Natural killer cell (primary cell): Measurements from ENCODE around the gene IL4R. TPM values are rescaled to one million over a fixed set of nuclear protein-coding genes. Genes with fewer than 3 reads are reported as not detected.

Source experiments
- ATAC-seq, 3 donors: fragments of 150-1000 bp in 2 of 3; fragments of 200-7000 bp in 1 of 3; cut with Tn5 transposase; 1 replicate in 1 of 3; 2 replicates in 2 of 3; pipeline ENCODE4 v1.10.0; 2021; ENCODE audit warnings: mild to moderate bottlenecking in 2 of 3, moderate library complexity in 2 of 3
- DNase-seq, 2 donors: peaks; one replicate each; pipeline versions ENCODE4 v3.0.0 to v3.0.0-alpha.2; 2013 to 2021; ENCODE audit warnings: mixed read lengths in 1 of 2
- H3K27ac ChIP-seq: one replicate; pipeline ENCODE4 v1.5.1; 2013; ENCODE audit warnings: mild to moderate bottlenecking, low read length
- H3K27me3 ChIP-seq: one replicate; pipeline ENCODE4 v1.6.1; 2013; ENCODE audit warnings: low read length; ENCODE audit not compliant: control insufficient read depth, insufficient read depth
- H3K36me3 ChIP-seq: one replicate; pipeline ENCODE4 v1.6.1; 2013; ENCODE audit warnings: low read length; ENCODE audit not compliant: control insufficient read depth, insufficient read depth
- H3K4me1 ChIP-seq: one replicate; pipeline ENCODE4 v1.6.1; 2013; ENCODE audit warnings: low read length; ENCODE audit not compliant: control insufficient read depth, insufficient read depth
- H3K4me3 ChIP-seq: one replicate; pipeline ENCODE4 v1.5.1; 2013; ENCODE audit warnings: low read length
- H3K9me3 ChIP-seq: one replicate; pipeline ENCODE4 v1.6.1; 2013; ENCODE audit warnings: low read length; ENCODE audit not compliant: control insufficient read depth, insufficient read depth
- H3K27ac Mint-ChIP-seq, 2 donors: one replicate each; pipeline ENCODE4 v1.8.0; 2022; ENCODE audit warnings: mild to moderate bottlenecking in 2 of 2, mixed read lengths in 2 of 2, moderate library complexity in 1 of 2
- H3K27me3 Mint-ChIP-seq, 2 donors: one replicate each; pipeline ENCODE4 v1.8.0; 2022; ENCODE audit warnings: low read depth in 2 of 2, mixed read lengths in 2 of 2
- H3K36me3 Mint-ChIP-seq: one replicate; pipeline ENCODE4 v1.8.0; 2022; ENCODE audit warnings: mixed read lengths
- H3K4me1 Mint-ChIP-seq, 2 donors: one replicate each; pipeline ENCODE4 v1.8.0; 2022; ENCODE audit warnings: mixed read lengths in 2 of 2
- H3K4me3 Mint-ChIP-seq: one replicate; pipeline ENCODE4 v1.8.0; 2022; ENCODE audit warnings: mild to moderate bottlenecking, moderate library complexity, mixed read lengths
- H3K9me3 Mint-ChIP-seq, 2 donors: one replicate each; pipeline ENCODE4 v1.8.0; 2022; ENCODE audit warnings: mixed read lengths in 2 of 2
- CTCF ChIP-seq: fragments of 200-600 bp; IDR thresholded peaks from one replicate; pipeline ENCODE4 v1.8.0; 2022; ENCODE audit warnings: antibody characterized with exemption
- WGBS: methylation state at CpG from one replicate; pipeline ENCODE4 v1.1.7; 2013; ENCODE audit warnings: missing lambda C conversion rate; ENCODE audit not compliant: insufficient coverage; 5-methylcytosine and 5-hydroxymethylcytosine counted together
- intact Hi-C: fragments of 100-400 bp; cut with micrococcal nuclease; formaldehyde crosslinking; loops from one replicate; pipeline ENCODE4 v1.14.2; 2022
- total RNA-seq, 4 donors: library from RNA; stranded (reverse); fragments of 120-200 nt in 1 of 4; gene quantifications; one replicate each; pipeline versions ENCODE4 v1.2.3 to v1.2.4, GENCODE V29; 2013 to 2022

The IL4R gene
- total RNA-seq, 3 donors from 2014 or later (not counting 1 experiment from before 2014, with no cell fraction given), result 70.2 to 87.2 (median 86.0) TPM

GRCh38 chr16:27324851-27325301, 11.1 kb downstream of the IL4R start:
- Histone ChIP-seq H3K4me1 (peaks cover 39% of the 10 kb centered on the region), H3K9me3 (no peaks in the 10 kb centered on the region), H3K27ac (no peak overlapping the region), H3K4me3 (no peak overlapping the region), H3K27me3 (no peaks in the 10 kb centered on the region), H3K36me3 (peaks cover 2% of the 10 kb centered on the region)
- H3K9me3 Mint-ChIP-seq, result no peaks in the 10 kb centered on the region
- no peak for ATAC-seq
- DNase-seq, result no peak
- peak overlapping the region in 1 of 2 donors; percentile 6 for H3K27ac Mint-ChIP-seq
- H3K36me3 Mint-ChIP-seq, result no peaks in the 10 kb centered on the region
- TF ChIP-seq CTCF, result no peak
- WGBS, result 88% methylated on average over 10 of the region's 12 CpGs
- peaks cover 43 to 61% of the 10 kb centered on the region in 2 donors for H3K4me1 Mint-ChIP-seq
- intact Hi-C loops, result no loop called here
- no peaks in the 10 kb centered on the region for H3K27me3 Mint-ChIP-seq
- H3K4me3 Mint-ChIP-seq, result no peak overlapping the region

GRCh38 chr16:27325736-27326135, 12.0 kb downstream of the IL4R start:
- Histone ChIP-seq H3K27ac (no peak overlapping the region), H3K4me3 (no peak overlapping the region), H3K4me1 (peaks cover 34% of the 10 kb centered on the region), H3K9me3 (no peaks in the 10 kb centered on the region), H3K36me3 (peaks cover 4% of the 10 kb centered on the region), H3K27me3 (no peaks in the 10 kb centered on the region)
- no peaks in the 10 kb centered on the region for H3K27me3 Mint-ChIP-seq
- DNase-seq (no peak), ATAC-seq (no peak)
- intact Hi-C loops, result no loop called here
- H3K27ac Mint-ChIP-seq, result peak overlapping the region in 1 of 2 donors; percentile 69
- H3K36me3 Mint-ChIP-seq, result no peaks in the 10 kb centered on the region
- WGBS, result 98% methylated on average over 8 of the region's 8 CpGs
- H3K4me3 Mint-ChIP-seq, result no peak overlapping the region
- no peaks in the 10 kb centered on the region for H3K9me3 Mint-ChIP-seq
- TF ChIP-seq CTCF, result no peak
- peaks cover 43 to 61% of the 10 kb centered on the region in 2 donors for H3K4me1 Mint-ChIP-seq

GRCh38 chr16:27326251-27326650, 12.5 kb downstream of the IL4R start:
- no peaks in the 10 kb centered on the region for H3K36me3 Mint-ChIP-seq
- DNase-seq (no peak), ATAC-seq (peak in 1 of 3 donors; percentile 4)
- Histone ChIP-seq H3K27me3 (no peaks in the 10 kb centered on the region), H3K9me3 (no peaks in the 10 kb centered on the region), H3K36me3 (peaks cover 8% of the 10 kb centered on the region), H3K4me1 (peaks cover 34% of the 10 kb centered on the region), H3K4me3 (no peak overlapping the region), H3K27ac (peak overlapping the region; percentile 11)
- H3K9me3 Mint-ChIP-seq, result no peaks in the 10 kb centered on the region
- no peaks in the 10 kb centered on the region for H3K27me3 Mint-ChIP-seq
- no peak overlapping the region for H3K4me3 Mint-ChIP-seq
- TF ChIP-seq CTCF, result no peak
- intact Hi-C loops, result no loop called here
- WGBS, result 88% methylated on average over 6 of the region's 6 CpGs
- peaks cover 43 to 59% of the 10 kb centered on the region in 2 donors for H3K4me1 Mint-ChIP-seq
- peak overlapping the region in 1 of 2 donors; percentile 69 for H3K27ac Mint-ChIP-seq
